HG02642 (cell line): ENCODE data around the gene PAK2.
"Not testable (repeated sequence)": the region's sequence is repeated elsewhere in the genome, so short reads cannot be mapped to it uniquely, and the experiment has no call there.

Source experiments
- ATAC-seq: cut with Tn5 transposase; IDR thresholded peaks from one replicate; pipeline ENCODE4 v1.9.1; 2021; ENCODE audit warnings: mild to moderate bottlenecking; ENCODE audit not compliant: unreplicated experiment, poor library complexity

The PAK2 gene

GRCh38 chr3:196739671-196740480 lies at the start of gene PAK2:
PAK2 (plus strand) TSS chr3:196739857; CDS start chr3:196782647, 42,790 bp downstream.
- ATAC-seq: peak; percentile 94

DNA sequence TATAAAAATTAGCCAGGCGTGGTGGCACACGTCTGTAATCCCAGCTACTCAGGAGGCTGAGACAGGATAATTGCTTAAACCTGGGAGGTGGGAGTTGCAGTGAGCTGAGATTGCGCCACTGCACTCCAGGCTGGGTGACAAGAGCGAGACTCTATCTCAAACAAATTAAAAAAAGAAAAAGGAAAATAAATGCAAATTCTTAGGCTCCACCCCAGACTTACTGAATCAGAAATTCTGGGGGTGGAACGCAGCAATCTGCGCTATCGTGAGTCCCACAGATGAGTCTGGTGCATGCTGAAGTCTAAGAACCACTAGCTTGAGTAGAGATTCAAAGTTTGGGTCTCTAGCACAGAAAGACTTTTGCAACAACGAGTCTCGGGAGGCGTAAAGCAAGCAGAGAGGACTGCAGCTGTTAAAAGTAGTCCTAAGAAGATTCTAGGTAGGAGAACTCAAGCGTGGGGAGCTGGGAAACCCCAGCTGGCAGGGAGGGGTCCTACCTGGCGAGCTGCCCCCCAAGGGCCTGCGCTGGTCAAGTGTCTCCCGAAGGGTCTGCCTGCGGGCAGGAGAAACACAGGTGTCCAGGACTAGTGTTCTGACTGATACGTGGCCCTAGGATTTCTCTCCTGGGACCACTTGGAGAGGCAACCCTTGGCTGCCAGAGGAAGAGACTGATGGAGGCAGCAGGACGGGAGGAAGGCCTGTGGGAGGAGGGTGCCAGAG lies 49.6 kb upstream of the PAK2 start:
- ATAC-seq: no peak

DNA sequence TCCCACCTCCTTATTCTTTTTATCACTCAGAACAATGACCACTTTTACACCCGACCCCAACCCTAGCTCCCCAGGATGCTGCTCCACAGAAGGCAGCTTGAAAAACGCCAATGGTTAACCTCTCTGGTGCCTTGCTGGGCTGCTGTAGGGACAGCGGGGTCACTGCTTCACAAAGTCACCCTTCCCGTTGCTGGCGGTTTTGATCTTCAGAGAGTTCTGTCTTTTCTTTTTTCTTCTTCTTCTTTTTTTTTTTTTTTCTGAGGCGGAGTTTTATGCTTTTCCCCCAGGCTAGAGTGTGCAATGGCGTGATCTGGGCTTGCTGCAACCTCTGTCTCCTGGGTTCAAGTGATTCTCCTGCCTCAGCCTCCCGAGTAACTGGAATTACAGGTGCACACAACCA lies 48.3 kb upstream of the PAK2 start:
- ATAC-seq: no peak

- no peak for ATAC-seq
Observed at GRCh38 chr3:196694202-196694638, 45.4 kb upstream of the PAK2 start.

DNA sequence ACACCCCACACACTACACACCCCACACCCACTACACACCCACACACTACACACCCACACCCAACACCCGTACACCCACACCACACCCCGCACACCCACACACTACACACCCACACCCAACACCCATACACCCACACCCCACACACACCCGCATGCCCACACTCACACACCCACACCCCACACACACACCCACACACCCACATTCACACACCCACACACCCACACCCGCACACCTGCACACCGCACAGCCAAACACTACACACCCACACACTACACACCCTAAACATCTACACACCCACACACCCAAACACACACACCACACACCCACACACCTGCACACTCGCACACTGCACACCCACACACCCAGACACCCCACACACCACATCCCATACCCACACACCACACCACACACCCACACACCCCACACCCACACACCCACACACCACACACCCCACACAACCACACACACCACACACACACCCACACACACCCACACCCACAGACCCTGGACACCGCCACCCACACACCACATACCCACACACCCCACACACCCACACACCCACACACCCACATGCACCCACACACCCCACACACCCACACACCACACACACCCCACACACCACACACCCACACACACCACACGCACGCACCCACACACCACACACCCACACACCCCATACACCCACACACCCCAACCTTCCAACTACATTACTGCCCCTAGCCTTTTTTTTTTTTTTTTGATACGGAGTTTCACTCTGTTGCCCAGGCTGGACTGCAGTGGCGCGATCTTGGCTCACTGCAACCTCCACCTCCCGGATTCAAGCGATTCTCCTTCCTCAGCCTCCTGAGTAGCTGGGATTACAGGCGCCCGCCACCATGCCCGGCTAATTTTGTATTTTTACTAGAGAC lies 44.5 kb upstream of the PAK2 start:
- no peak for ATAC-seq

DNA sequence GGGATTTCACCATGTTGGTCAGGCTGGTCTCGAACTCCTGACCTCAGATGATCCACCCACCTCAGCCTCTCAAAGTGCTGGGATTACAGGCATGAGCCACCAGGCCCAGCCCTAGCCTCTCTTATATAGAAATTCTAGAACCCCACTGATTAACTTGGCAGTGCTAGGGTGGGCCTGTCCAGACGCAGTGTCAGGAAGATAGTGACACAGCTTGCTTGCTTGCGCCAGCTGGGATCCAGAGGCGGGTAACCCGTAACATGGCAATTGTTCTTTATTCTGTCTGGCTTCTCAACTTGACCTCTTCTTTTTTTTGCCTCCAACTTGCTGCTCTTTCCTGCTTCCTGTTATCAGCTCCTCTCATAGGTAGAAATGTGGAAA lies 43.8 kb upstream of the PAK2 start:
- ATAC-seq: no peak

DNA sequence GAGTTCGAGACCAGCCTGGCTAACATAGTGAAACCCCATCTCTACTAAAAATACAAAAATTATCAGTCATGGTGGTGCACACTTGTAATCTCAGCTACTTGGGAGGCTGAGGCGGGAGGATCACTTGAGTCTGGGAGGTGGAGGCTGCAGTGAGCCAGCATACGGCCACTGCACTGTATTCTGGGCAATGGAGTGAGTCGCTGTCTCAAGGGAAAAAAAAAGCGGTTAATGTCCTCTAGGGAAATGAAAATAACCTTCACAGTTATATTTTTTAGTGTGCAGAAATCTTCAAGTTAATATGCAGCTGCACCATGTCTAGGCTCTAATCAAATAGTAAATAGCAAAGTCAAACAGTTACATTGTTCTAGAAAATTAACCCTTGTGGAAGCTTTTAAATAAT lies 42.4 kb upstream of the PAK2 start:
- no peak for ATAC-seq

DNA sequence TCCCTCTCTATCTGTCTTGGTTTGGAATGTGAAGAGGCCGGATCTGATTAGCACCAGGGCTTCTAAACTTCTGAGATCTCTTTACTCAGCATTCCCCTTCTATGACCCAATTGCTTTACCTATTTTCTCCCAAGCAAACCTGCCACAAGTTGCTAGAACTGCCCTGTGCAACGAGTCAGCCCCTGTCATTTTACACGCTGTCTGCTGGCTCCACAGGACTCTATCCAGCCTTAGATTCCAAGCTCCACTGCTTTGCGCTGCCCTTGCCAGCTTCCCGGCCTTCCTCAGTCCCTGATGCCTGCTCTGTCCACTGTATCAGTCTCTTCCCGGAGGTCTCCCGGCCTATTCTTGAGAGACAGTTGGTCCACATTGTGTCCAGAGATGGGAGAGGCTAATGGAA lies 39.9 kb upstream of the PAK2 start:
- ATAC-seq: no peak

GRCh38 chr3:196700801-196701200 lies 38.9 kb upstream of the PAK2 start:
- no peak for ATAC-seq

GRCh38 chr3:196706327-196706726 lies 33.3 kb upstream of the PAK2 start:
- no peak for ATAC-seq

DNA sequence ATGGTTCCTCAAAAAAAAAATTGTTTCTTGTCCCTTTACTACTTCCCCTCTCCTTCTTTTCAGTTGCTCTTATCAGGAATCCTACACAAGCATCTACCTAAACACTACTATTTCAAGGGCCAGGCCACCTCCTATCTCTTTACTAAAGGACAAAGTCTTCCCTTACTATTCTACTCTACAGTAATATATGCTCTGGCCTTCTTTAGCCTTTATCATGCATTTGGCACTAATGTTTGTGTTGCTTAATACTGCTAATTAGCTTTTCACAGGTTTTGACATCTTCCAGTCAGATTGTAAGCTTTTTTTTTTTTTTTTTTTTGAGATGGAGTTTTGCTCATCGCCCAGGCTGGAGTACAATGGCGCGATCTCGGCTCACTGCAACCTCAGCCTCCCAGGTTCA lies 32.9 kb upstream of the PAK2 start:
- no peak for ATAC-seq

DNA sequence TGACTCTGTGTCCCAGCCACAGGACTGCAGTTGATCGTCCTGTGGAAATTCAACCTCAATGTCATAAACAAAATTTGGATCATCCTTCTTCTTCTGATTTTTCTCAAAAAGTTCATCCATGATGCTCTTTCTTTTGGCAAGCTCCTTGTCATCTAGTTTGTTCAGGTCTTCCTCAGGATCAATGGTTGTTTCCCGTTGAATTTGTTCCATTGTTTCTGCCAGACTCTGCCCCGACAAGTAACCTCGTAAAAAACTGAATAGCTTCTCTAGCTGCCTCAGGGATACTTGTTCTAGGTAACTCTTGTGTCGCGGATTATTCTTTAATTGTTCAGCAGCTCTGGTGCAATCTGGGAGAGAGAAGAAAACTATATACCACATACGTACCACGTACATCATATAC lies 32.1 kb upstream of the PAK2 start:
- no peak for ATAC-seq

DNA sequence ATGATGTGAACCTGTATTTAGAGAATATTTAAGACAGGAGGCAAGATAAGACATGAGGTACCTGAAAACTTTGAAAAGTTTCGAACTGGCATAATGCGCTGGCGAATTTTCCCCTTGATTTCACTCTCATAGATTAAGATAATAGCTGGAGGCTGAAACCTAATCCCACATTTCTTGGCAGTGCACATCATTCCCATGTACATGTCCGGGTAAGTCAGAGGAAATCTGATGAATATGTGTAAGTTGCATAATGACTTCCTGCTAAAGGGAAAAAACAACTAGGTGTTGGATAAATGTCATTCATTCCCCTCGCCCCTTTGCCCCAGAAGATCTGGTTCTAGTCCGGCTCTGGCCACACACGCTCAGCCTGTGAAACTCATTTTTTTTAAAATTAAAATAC lies 31.2 kb upstream of the PAK2 start:
- no peak for ATAC-seq

DNA sequence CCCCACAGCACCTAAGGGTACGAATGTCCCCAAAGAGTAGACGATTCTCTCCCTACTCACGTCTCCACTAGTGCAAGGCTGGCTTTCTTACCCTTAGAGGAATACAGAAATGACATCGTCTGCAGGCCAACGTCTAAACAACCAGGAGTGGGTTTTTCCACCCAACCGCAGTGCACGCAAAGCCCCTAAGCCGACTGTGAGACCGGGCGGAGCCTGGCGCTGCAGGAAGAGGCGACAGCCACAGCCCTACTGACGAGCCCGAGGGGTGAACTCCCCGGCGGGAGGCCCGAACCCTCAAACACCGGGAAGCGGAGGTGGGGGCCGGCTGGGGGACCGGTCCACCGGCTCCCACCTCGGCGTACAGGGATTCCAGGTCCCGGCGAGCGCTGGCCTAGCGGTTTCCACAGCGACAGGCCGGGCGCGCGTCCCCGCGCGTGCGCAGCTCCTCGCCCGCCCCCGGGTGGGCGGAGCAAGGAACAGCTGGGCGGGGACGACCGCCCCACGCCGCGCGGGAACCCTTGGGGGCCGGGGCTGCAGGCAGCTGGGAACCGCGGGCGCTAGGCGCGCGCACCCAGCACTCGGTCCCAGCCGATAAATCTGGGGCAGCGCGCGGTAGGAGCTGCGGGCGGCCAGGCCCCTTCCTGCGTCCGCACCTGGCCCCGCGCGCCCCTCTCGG lies 27.7 kb upstream of the PAK2 start, which contains the start of the genes CEP19 and PIGX:
Gene CEP19 (minus strand): TSS at position 413 of the 676 bp plus-strand sequence. CDS start 3,593 bp downstream, outside the sequence.
Gene PIGX (plus strand): TSS at position 540 of the 676 bp plus-strand sequence.
- ATAC-seq: peak; percentile 84

DNA sequence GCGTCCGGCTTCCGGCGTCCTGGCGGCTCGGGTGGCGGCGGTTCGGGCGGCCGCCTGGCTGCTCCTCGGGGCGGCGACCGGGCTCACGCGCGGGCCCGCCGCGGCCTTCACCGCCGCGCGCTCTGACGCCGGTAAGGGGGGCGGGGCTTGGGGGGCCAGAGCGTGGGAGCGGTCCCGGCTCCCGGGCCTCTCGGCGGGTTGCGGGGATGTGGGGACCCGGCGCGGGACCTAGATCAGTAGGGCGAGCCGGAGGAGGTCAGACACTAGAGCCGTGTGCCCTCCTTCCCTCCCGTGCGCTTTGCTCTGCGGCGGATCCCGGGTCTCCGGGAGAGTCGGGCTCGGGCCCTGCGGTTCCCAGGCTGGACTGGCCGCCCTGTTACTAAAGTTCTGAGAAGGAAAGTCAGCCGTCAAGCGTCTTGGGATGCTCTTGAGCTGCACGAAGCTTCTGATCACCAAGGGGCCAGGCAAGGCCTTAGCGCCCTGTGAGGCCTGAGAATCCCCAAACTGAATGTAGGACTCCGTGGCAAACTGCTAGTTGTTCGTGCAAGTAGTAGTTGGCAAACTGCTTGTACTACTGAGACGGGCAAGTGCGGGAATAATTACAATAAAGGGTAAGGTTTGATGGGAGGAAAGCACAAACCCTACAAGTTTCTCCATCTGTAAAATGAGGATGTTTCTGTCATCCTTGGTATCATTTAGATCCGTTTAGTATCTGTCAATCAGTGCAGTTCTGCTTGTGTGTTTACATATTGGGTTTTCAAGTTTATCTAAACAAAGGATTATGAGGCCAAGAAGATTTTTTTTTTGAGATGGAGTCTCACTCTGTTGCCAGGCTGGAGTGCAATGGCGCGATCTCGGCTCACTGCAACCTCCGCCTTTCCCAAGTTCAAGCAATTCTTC lies 26.9 kb upstream of the PAK2 start:
- peak; percentile 67 for ATAC-seq

- ATAC-seq: not testable (repeated sequence)
Observed at GRCh38 chr3:196717162-196717561, 22.5 kb upstream of the PAK2 start.

GRCh38 chr3:196721097-196721496 lies 18.6 kb upstream of the PAK2 start:
- ATAC-seq: no peak

- no peak for ATAC-seq
Observed at GRCh38 chr3:196726788-196727675, 12.6 kb upstream of the PAK2 start.
